ENCODE measurements around the gene PTTG1IP2. TPM values are rescaled to one million over a fixed set of nuclear protein-coding genes. Genes with fewer than 3 reads are reported as not detected.

The PTTG1IP2 gene
- total and polyA plus RNA-seq, 4 donors: not detected

- no peak for ATAC-seq (ENCODE audit: low FRiP score)
- intact Hi-C loops (cut with DNase I): no loop called here
- Histone ChIP-seq H3K9me3 (ENCODE audit: control insufficient read depth, low read length) (no peaks in the 10 kb centered on the region), H3K4me3 (ENCODE audit: low read length in 2 of 2) (no peak overlapping the region), H3K4me1 (ENCODE audit: control insufficient read depth in 1 of 2, insufficient read depth in 2 of 2, low read length in 2 of 2) (no peaks in the 10 kb centered on the region), H3K27ac (ENCODE audit: low read depth in 1 of 2, low read length in 2 of 2) (no peak overlapping the region), H3K27me3 (ENCODE audit: control insufficient read depth in 1 of 2, insufficient read depth in 2 of 2, low read length in 1 of 2) (no peaks in the 10 kb centered on the region), H3K36me3 (ENCODE audit: control insufficient read depth in 1 of 2, insufficient read depth in 2 of 2, low read length in 1 of 2) (no peaks in the 10 kb centered on the region)
- no peak for DNase-seq
- WGBS, 2 donors: 92% methylated on average over 1 of the region's 1 CpG
Observed at GRCh38 chr7:90518630-90519029, 49.2 kb downstream of the PTTG1IP2 start.

DNA sequence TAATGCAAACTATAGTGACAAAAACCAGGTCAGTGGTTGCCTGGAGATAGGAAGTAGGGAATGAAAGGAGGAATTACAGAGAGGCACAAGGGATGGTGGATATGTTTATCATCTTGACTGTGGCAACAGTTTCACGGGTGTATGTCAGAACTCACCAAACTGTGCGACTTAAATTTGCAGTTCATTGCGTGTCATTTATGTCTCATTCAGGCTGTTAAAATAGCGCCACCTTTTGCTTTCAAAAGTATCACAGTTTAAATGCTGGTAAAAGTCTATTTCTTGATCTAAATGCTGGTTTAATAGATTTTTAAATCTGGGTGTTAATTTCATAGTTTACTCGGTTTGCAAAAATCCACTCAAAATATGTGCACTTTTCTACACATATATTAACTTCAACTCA lies 51.0 kb downstream of the PTTG1IP2 start:
- ATAC-seq (ENCODE audit: low FRiP score): no peak
- intact Hi-C loops (cut with DNase I): no loop called here
- H3K27me3 ChIP-seq (ENCODE audit: control insufficient read depth in 1 of 2, insufficient read depth in 2 of 2, low read length in 1 of 2): no peaks in the 10 kb centered on the region
- H3K9me3 ChIP-seq (ENCODE audit: control insufficient read depth, low read length): no peaks in the 10 kb centered on the region
- no peaks in the 10 kb centered on the region for H3K4me1 ChIP-seq (ENCODE audit: control insufficient read depth in 1 of 2, insufficient read depth in 2 of 2, low read length in 2 of 2)
- H3K27ac ChIP-seq (ENCODE audit: low read depth in 1 of 2, low read length in 2 of 2): no peak overlapping the region
- DNase-seq: no peak
- WGBS, 2 donors: 31 to 32% methylated on average over 5 of the region's 5 CpGs
- no peaks in the 10 kb centered on the region for H3K36me3 ChIP-seq (ENCODE audit: control insufficient read depth in 1 of 2, insufficient read depth in 2 of 2, low read length in 1 of 2)
- no peak overlapping the region for H3K4me3 ChIP-seq (ENCODE audit: low read length in 2 of 2)

DNA sequence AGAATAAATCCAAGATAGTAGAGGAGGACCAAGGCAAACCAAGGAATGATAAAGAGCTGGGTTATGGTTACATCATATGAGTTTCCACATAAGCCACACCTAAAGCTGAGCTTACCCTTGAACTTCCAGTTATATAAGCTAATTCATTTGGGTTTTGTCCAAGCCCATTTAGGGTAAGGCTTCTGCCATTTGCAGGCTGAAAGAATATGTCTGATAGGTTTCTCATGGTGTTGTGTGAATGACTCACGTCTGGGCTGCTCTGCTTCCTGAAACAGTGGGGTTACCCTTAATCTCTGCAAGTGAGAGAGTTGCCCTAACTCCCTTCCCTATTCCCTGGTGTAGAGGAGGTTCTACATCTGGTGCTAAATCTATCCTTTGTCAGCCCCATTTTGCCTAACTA lies 60.8 kb downstream of the PTTG1IP2 start:
- ATAC-seq (ENCODE audit: low FRiP score) (no peak), DNase-seq (no peak)
- no peaks in the 10 kb centered on the region for H3K9me3 ChIP-seq (ENCODE audit: control insufficient read depth, low read length)
- H3K27me3 ChIP-seq (ENCODE audit: control insufficient read depth in 1 of 2, insufficient read depth in 2 of 2, low read length in 1 of 2): no peaks in the 10 kb centered on the region
- H3K36me3 ChIP-seq (ENCODE audit: control insufficient read depth in 1 of 2, insufficient read depth in 2 of 2, low read length in 1 of 2): peaks cover 0 to 2% of the 10 kb centered on the region in 2 donors
- no peak overlapping the region for H3K4me3 ChIP-seq (ENCODE audit: low read length in 2 of 2)
- H3K4me1 ChIP-seq (ENCODE audit: control insufficient read depth in 1 of 2, insufficient read depth in 2 of 2, low read length in 2 of 2): no peaks in the 10 kb centered on the region
- intact Hi-C loops (cut with DNase I): no loop called here
- no peak overlapping the region for H3K27ac ChIP-seq (ENCODE audit: low read depth in 1 of 2, low read length in 2 of 2)
- 40 to 100% methylated on average over 1 of the region's 1 CpG for WGBS, 2 donors

DNA sequence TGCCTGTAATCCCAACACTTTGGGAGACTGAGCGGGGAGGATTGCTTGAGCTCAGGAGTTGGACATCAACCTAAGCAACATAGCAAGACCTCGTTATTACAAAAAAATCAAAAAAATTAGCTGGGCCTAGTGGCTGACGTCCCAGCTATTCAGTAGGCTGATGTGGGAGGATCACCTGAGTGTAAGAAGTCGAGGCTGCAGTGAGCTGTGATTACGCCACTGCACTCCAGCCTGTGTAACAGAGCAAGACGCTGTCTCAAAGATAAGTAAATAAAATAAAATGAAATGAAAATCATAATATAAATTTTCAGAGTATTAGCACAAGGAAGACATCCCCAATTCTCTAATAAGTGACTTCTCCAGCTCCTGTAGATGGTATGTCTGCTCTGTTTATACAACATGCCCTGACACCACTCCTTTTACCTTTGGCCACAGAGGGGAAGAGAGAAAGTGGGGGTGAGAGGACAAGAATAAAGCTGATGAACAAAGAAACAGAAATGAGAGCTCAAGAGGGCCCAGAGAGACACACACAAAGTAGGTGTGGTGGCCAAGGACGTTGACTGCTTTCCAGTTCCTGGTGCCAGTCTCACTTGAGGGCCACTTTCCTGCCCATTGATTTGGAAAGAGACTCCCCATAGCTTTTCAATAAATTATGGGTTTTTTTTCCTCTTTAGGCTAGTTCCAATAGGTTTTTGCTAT lies 62.9 kb downstream of the PTTG1IP2 start:
- Histone ChIP-seq H3K36me3 (ENCODE audit: control insufficient read depth in 1 of 2, insufficient read depth in 2 of 2, low read length in 1 of 2) (peaks cover 0 to 2% of the 10 kb centered on the region in 2 donors), H3K27me3 (ENCODE audit: control insufficient read depth in 1 of 2, insufficient read depth in 2 of 2, low read length in 1 of 2) (no peaks in the 10 kb centered on the region), H3K4me3 (ENCODE audit: low read length in 2 of 2) (no peak overlapping the region), H3K9me3 (ENCODE audit: control insufficient read depth, low read length) (no peaks in the 10 kb centered on the region), H3K4me1 (ENCODE audit: control insufficient read depth in 1 of 2, insufficient read depth in 2 of 2, low read length in 2 of 2) (no peaks in the 10 kb centered on the region), H3K27ac (ENCODE audit: low read depth in 1 of 2, low read length in 2 of 2) (no peak overlapping the region)
- intact Hi-C loops (cut with DNase I): no loop called here
- ATAC-seq (ENCODE audit: low FRiP score): no peak
- WGBS, 2 donors: 82 to 83% methylated on average over 7 of the region's 7 CpGs
- no peak for DNase-seq

DNA sequence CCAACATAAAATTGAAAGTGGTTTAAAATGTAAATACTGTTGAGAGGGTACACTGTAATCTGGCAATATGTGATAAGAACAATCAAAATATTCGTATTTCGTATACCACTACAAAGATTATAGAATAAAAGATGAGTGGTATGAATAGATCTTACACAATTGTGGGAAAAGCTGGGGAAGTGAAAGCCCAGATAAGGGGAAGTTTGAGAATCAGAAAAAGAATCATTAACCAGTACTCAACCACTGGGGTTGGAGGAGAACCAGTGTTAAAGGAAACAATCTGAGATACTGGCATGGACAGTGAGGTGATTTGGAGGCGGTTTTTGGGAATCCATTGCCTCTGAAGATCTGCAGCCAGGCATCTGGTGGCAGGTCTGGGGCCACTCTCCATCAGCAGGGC lies 67.0 kb downstream of the PTTG1IP2 start:
- H3K9me3 ChIP-seq (ENCODE audit: control insufficient read depth, low read length): no peaks in the 10 kb centered on the region
- no peaks in the 10 kb centered on the region for H3K36me3 ChIP-seq (ENCODE audit: control insufficient read depth in 1 of 2, insufficient read depth in 2 of 2, low read length in 1 of 2)
- ATAC-seq (ENCODE audit: low FRiP score) (no peak), DNase-seq (no peak)
- no peak overlapping the region for H3K4me3 ChIP-seq (ENCODE audit: low read length in 2 of 2)
- H3K27me3 ChIP-seq (ENCODE audit: control insufficient read depth in 1 of 2, insufficient read depth in 2 of 2, low read length in 1 of 2): no peaks in the 10 kb centered on the region
- H3K4me1 ChIP-seq (ENCODE audit: control insufficient read depth in 1 of 2, insufficient read depth in 2 of 2, low read length in 2 of 2): no peaks in the 10 kb centered on the region
- intact Hi-C loops (cut with DNase I): no loop called here
- H3K27ac ChIP-seq (ENCODE audit: low read depth in 1 of 2, low read length in 2 of 2): no peak overlapping the region
- 84 to 88% methylated on average over 3 of the region's 3 CpGs for WGBS, 2 donors

GRCh38 chr7:90538405-90538804 lies 69.0 kb downstream of the PTTG1IP2 start:
- Histone ChIP-seq H3K4me3 (ENCODE audit: low read length in 2 of 2) (no peak overlapping the region), H3K4me1 (ENCODE audit: control insufficient read depth in 1 of 2, insufficient read depth in 2 of 2, low read length in 2 of 2) (no peaks in the 10 kb centered on the region), H3K27ac (ENCODE audit: low read depth in 1 of 2, low read length in 2 of 2) (no peak overlapping the region), H3K9me3 (ENCODE audit: control insufficient read depth, low read length) (no peaks in the 10 kb centered on the region), H3K36me3 (ENCODE audit: control insufficient read depth in 1 of 2, insufficient read depth in 2 of 2, low read length in 1 of 2) (no peaks in the 10 kb centered on the region), H3K27me3 (ENCODE audit: control insufficient read depth in 1 of 2, insufficient read depth in 2 of 2, low read length in 1 of 2) (no peaks in the 10 kb centered on the region)
- no peak for ATAC-seq (ENCODE audit: low FRiP score)
- no peak for DNase-seq
- intact Hi-C loops (cut with DNase I): no loop called here
- 89 to 90% methylated on average over 2 of the region's 2 CpGs for WGBS, 2 donors

DNA sequence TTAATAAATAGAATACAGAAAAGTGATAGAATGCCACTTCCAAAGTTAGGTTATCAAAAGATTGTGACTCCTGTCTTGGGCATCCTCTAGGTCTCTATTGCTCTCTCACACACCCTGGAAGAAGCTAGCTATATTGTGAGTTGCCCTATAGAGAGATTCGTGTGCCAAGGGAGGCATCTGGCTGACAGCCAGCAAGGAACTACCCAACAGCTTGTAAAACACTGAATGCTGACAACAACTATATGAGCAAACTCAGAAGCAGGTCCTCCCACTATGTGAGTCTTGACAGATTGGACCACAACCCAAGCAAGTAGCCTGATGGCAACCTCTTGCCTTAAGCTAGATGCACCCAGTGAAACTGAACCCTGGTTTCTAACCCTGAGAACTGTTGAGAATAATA lies 71.0 kb downstream of the PTTG1IP2 start:
- WGBS, 2 donors: 45 to 57% methylated on average over 1 of the region's 1 CpG
- no peak for ATAC-seq (ENCODE audit: low FRiP score)
- Histone ChIP-seq H3K36me3 (ENCODE audit: control insufficient read depth in 1 of 2, insufficient read depth in 2 of 2, low read length in 1 of 2) (no peaks in the 10 kb centered on the region), H3K27me3 (ENCODE audit: control insufficient read depth in 1 of 2, insufficient read depth in 2 of 2, low read length in 1 of 2) (no peaks in the 10 kb centered on the region), H3K9me3 (ENCODE audit: control insufficient read depth, low read length) (no peaks in the 10 kb centered on the region), H3K4me1 (ENCODE audit: control insufficient read depth in 1 of 2, insufficient read depth in 2 of 2, low read length in 2 of 2) (no peaks in the 10 kb centered on the region), H3K4me3 (ENCODE audit: low read length in 2 of 2) (no peak overlapping the region), H3K27ac (ENCODE audit: low read depth in 1 of 2, low read length in 2 of 2) (no peak overlapping the region)
- intact Hi-C loops (cut with DNase I): no loop called here
- DNase-seq: no peak

DNA sequence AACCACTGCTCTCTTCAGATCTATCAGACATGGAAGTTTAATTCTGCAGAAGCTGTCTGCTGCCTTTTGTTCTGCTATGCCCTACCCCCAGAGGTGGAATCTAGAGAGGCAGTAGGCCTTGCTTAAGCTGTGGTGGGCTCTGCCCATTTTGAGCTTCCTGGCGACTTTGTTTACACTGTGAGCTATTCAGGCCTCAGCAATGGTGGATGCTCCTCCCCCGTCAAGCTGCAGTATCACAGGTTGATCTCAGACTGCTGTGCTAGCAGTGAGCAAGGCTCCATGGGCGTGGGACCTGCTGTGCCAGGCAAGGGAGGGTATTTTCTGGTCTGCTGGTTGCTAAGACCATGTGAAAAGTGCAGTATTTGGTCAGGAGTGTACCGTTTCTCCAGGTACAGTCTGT lies 81.6 kb downstream of the PTTG1IP2 start:
- Histone ChIP-seq H3K4me3 (ENCODE audit: low read length in 2 of 2) (no peak overlapping the region), H3K4me1 (ENCODE audit: control insufficient read depth in 1 of 2, insufficient read depth in 2 of 2, low read length in 2 of 2) (no peaks in the 10 kb centered on the region), H3K27me3 (ENCODE audit: control insufficient read depth in 1 of 2, insufficient read depth in 2 of 2, low read length in 1 of 2) (no peaks in the 10 kb centered on the region), H3K27ac (ENCODE audit: low read depth in 1 of 2, low read length in 2 of 2) (no peak overlapping the region), H3K36me3 (ENCODE audit: control insufficient read depth in 1 of 2, insufficient read depth in 2 of 2, low read length in 1 of 2) (no peaks in the 10 kb centered on the region), H3K9me3 (ENCODE audit: control insufficient read depth, low read length) (no peaks in the 10 kb centered on the region)
- intact Hi-C loops (cut with DNase I): loop anchor here (5.0 to 10.0 kb wide), 3 partner anchors 74 to 484 kb away; no protein-coding TSS in a partner anchor
- 80 to 85% methylated on average over 4 of the region's 4 CpGs for WGBS, 2 donors
- ATAC-seq (ENCODE audit: low FRiP score) (no peak), DNase-seq (no peak)

- Histone ChIP-seq H3K27ac (ENCODE audit: low read depth in 1 of 2, low read length in 2 of 2) (no peak overlapping the region), H3K4me1 (ENCODE audit: control insufficient read depth in 1 of 2, insufficient read depth in 2 of 2, low read length in 2 of 2) (no peaks in the 10 kb centered on the region), H3K36me3 (ENCODE audit: control insufficient read depth in 1 of 2, insufficient read depth in 2 of 2, low read length in 1 of 2) (no peaks in the 10 kb centered on the region), H3K4me3 (ENCODE audit: low read length in 2 of 2) (no peak overlapping the region), H3K9me3 (ENCODE audit: control insufficient read depth, low read length) (no peaks in the 10 kb centered on the region), H3K27me3 (ENCODE audit: control insufficient read depth in 1 of 2, insufficient read depth in 2 of 2, low read length in 1 of 2) (no peaks in the 10 kb centered on the region)
- ATAC-seq (ENCODE audit: low FRiP score): no peak
- 79 to 82% methylated on average over 1 of the region's 1 CpG for WGBS, 2 donors
- DNase-seq: no peak
- intact Hi-C loops (cut with DNase I): loop anchor here (5.0 to 10.0 kb wide), 3 partner anchors 72 to 482 kb away; no protein-coding TSS in a partner anchor
Observed at GRCh38 chr7:90552521-90552920, 83.1 kb downstream of the PTTG1IP2 start.

Measured in aorta (tissue), 5 donors.